GM18873 (cell line): ENCODE data around the gene STARD13.
"Not testable (repeated sequence)": the region's sequence is repeated elsewhere in the genome, so short reads cannot be mapped to it uniquely, and the experiment has no call there.

ENCODE experiments used
- ATAC-seq: cut with Tn5 transposase; IDR thresholded peaks from one replicate; pipeline ENCODE4 v1.9.1; 2021; ENCODE audit warnings: mild to moderate bottlenecking, moderate library complexity, moderate number of reproducible peaks; ENCODE audit not compliant: unreplicated experiment, low FRiP score

STARD13 gene

DNA sequence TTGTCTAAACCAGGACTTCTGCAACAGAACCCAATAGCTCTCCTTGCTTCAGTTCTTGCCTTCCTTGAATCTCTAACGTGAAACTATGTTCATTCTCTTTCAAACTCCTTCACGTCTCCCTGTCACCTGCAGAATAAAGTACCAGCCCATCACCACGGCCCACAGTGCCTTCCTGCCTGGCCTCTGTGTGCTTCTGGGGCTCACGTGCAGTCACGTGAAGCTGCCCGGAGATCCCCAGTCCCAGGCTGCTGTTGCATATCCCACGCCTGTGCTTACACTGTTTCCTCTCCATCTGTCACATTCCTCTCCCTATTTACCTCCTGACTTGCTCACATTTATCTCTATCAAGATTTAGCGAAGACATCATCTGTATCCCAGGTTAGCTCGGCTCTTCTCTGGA, 102.8 kb downstream of the STARD13 start:
- no peak for ATAC-seq

DNA sequence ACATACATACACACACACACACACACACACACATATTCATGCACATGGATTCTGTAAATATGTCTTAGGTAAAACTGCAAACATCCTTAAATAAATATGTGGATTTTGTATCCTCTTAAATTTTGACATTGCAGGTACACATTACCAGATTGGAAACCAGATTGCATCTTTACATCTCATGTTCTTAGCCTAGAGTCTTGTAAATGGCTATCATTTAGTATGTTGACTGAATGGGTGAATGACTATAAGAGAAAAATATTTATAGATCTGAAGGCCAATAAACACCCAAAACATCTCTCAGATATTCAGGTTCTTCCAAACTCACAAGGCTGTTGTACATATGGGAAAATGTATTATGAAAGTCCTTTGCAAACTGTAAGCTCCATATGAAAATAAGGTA, 104.3 kb downstream of the STARD13 start:
- no peak for ATAC-seq

DNA sequence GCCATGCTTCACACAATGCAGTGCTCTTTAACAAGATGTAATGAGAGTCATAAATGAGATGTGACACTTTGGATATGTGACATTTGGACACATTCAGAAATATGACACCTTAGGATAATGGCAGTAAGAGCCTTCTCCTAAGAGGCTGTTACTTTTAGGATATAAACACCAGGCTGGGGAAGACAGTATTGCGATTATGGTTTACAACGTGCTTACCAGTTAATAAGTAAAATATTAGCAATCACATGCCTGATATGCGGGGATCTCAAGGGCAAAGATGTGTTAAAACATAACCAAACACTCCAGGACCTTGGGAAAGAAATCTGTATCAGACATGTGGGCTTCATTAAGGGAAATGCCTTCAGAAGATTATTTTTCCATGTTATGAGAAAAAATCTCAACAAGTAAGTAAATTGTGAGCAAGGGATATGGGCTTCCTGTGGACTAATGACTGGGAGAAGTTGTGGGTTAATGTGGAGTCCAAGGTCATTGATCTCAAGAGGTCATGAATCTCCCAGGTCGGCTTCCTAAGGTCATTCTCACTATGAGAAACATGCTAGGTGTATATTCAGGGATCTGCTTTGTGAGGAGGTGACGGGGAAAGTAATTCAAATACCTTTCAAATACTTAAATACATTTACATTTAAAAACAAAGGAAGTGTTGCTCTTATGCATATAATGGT, 105.3 kb downstream of the STARD13 start:
- ATAC-seq: no peak

DNA sequence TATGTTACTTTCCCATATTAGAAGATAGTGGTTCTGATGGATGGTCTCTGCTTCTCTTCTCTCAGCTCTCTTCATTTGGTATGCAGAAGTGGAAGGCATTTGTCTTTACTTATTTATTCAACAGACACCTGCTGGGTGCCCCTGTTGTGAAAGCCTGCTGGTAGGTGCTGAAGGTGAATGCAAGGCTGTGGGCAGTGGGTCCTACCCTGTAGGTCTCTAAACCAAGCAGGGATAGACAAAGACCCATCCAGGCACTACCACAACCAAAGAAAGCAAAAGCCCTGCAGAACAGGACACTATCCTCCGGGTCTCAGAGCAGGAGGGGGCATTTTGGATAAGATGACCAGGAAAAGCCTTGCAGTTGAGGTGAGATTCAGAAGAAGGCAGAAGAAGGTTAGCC, 106.1 kb downstream of the STARD13 start:
- ATAC-seq: no peak

DNA sequence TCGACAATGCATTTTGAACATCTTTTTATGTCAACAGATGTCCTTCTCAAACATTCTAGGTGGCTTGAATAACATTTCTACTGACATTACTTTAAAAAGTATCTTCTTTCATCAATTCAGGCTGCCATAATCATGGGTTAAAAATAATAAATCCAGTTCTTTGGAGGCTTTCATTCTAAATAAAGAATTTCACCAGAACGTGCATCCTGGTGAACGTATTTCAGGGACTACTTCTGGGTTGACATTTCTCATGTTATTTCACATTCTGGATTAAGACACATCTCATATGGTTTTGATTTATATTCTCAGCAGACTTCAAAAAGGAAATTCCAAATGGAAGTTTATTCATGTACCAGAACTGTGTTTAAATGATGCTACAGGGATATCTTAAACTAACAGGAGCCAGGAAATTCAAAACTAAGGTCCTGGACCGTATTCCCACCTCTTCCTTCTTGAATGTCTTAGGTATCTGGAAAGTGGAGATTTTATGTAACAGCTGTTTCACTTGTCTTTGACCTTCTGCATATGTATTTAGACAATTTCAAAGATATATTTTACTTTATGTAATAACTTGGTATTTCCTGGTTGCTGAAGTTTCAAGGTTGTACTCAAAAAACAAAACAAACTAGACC, 107.2 kb downstream of the STARD13 start:
- ATAC-seq: no peak

DNA sequence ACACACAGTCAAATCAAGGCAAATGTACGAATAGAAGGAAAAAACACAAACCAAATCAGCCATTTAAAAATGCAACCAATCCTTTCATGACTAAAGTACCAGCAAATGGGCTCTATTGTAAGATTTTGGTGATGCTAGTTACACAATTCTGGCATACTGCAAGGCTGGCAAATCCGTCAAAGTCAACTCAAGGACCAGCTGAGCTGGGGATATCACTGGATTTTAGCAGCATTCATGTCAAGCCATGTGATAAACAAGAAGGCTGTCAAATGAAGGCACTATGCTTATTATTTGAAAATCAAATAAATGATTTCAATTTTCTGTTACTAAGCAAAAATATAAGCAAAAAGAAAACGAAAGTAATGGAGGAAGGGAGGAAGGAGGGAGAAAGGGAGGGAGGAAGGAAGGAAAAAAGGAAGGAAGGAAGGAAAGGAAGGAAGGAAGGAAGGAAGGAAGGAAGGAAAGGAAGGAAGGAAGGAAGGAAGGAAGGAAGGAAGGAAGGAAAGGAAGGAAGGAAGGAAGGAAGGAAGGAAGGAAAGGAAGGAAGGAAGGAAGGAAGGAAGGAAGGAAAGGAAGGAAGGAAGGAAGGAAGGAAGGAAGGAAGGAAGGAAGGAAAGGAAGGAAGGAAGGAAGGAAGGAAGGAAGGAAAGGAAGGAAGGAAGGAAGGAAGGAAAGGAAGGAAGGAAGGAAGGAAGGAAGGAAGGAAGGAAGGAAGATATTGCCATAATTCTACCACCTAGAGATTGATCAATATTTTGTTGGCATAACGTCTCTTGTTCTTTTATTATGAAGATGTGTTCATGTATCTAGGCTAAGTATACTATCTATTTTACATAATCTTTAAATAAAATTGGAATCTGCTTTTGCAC, 108.0 kb downstream of the STARD13 start:
- not testable (repeated sequence) for ATAC-seq

DNA sequence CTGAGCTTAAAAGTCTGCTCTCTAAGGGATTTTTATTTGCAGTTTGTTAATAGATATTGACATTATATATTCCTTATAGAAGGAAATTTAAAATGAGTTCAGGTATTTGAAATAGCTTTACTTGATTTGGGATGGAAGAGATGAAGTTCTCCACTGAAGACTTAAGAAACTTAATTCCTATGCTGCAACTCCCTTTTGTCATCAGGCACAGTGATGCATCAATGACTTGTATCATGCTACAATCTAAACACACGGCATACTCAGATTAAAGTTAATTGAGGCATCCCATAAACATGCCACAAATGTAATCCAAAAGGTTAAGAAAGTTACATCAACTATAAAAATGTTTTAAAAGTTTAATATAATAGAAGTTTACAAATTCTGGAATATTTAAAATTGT, 109.0 kb downstream of the STARD13 start:
- ATAC-seq: no peak

DNA sequence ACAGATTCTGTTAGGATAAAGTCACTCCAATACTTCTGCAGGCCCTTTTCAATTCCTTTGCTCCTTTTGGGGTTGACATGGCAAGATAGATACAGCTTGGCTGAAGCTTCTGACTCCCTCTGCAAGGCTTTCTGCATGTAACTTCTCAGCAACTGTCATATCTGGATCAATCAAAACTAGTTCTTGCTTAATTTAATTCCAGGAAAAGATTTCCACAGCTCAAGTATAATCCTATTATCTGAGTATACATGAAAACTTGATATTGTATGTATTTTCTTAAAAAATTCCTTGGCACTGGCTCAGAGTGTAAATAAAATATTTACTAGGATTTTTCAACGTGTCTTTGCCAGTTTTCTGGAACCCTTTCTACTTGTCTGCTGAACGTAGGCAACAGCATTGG, 109.6 kb downstream of the STARD13 start:
- no peak for ATAC-seq

DNA sequence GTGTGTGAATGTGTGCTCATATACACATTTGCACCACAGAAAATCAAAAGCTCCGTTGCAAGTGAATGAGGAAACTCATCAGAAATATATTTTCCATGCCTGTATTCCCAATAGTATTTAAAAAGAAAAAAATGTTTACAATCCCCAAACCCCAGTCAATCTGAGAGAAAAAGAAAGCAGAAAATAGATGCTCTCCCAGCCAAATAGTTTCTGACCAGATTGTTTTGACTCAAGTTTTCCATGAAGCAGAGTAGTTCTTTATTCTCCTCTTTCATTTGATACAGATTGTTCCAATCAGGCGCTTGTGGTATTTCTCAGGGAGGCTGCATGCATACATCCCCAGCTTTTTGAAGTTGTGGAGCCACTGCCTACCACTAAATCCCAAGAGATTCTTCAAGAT, 110.6 kb downstream of the STARD13 start:
- no peak for ATAC-seq

DNA sequence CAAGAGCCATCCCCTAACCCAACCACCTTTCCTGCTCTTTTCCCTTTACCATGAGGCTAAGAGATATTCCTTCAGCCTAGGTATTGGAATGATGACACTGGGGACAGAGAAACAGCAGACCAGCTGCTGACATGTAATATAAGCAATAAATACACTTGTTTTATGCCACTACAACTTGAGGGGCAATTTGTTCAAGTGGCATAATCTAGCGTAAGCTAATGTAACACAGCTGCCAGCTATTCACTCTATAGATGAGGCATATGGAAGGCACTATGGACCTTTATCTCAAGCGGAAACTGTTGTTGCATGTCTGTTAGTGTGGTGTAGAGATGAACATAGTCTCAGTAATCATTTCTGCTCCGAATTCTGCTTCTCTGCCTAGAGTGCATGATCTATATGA, 111.1 kb downstream of the STARD13 start:
- no peak for ATAC-seq

DNA sequence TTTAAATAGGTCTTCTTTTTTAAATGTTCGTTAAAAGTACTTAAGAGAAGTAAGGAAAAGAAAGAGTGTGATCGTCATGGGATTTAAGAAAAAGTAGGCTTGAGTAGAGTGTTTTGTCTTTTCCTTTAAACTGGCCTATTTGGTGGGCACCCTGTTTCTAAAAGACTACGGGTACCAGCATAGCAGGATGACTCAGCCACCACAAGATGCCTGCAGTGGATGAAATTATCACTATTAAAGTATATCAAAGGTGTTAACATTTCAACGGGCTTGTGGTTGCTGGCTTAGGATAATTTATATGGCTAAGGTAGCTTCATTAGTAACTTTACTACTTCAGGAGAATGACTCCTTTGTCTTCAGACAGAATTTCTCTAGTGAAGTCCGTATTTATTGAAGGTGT, 112.6 kb downstream of the STARD13 start:
- ATAC-seq: no peak

DNA sequence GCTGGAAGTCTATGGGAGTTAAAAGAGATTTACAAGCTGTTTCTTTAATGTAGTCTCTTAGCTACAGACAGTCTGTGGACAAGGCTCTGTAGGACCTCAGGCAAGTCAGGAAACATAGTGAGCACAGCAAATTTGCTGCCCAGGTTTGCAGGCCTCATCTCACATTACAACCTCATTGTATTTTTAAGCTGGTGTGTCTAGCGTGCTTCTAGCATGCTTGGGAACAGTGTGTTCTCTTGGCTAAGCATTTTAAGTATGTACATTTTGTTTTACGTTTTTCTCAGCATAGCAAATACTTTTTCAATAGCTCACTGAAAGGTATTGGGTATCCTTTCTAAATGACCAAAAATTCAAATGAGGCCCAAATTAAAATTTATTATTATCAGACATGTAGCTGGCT, 113.2 kb downstream of the STARD13 start:
- no peak for ATAC-seq

DNA sequence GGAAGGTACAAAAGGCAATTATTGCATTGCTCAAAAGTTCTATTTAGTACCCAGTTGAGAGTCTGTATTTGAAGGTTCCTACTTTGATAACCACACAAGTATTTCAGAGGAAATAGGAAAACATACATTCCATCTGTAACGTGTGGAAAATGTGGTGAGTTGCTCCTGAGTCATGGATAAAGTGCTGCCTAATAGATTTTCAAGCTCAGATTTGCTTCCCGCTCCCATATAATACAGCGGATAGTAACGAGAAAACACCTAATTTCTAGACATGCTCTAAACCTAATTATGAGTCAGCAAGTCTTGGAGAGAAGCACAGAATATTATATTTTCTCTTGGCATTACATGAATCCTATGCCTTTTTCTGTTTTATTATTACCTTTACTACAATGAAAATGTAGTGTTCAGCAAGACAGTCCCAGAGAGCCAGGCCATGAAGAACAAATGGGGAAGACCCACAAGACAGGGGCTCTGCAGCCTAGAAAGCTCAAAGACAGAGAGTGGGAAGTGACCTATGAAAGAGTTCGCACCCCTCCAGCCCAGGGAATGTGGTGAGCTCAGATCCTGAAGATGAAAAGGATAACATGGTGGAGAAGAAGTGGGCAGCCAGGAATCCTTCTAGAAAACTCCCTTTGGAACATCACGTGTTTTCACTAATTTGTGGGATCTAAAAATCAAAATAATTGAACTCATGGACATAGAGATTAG, 116.1 kb downstream of the STARD13 start:
- no peak for ATAC-seq

DNA sequence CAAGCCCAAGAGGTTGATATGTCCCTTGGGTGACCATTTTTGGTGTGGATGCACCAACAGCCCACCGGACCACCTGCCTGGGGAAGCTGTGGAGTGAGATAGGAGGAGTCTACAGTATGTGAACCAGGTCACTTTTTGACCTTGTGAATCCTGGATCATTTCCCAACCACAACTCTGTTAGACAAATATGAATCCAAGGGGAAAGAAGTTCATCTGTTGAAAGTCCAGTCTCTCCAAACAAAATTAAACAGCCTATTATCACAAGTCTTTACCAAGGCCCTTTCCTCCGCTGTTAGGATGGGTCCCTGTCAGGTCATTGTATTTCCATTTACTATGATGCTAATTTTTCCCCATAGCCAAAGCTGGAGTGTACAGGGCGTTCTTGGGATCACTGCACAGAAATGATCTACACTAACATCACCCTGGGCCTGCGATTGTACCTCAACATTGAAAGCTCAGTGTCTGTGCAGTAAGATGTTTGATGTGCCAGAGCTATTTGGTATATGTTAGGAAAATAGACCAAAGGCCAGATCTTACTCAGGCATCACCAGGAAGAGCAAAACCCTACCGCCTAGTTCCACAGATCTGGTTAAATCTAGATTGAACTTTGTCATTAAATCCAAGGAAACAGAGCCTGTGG, 117.1 kb downstream of the STARD13 start:
- ATAC-seq: no peak

DNA sequence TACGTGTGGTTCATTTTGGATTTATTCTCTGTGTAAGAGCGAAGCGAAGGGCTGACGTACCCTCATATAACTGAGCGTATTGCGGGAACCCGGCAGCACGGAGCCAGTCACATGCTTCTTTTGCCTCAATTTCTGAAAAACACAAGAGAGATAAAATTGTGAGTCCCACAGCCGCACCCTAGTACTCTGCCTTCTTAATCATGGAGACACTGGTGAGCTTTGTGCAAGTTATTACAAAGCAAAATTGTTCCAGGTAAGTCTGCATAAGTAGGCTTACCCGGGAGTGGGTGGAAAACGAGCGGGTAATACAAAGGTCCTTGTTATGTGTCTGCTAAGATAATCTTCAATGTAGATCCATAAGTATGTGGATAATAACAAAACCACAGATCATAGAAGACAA, 118.1 kb downstream of the STARD13 start:
- ATAC-seq: no peak

DNA sequence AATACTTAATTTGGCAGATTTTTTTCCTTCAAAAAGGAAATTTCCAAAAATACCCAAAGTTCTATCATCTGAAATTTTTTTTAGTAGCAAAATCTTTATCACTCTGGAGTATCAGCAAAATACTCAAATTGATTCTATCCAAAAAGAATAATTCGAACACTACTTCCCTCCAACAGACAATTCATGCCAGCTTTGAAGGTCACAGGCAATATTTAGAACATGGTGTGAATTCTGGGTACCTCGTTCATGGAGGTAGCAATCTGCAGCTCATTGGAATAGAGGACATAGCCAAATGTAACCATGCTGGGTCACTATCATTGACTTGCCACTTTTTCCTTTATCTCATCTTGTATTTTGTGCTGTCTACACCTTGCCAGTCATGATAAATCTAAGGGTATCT, 119.8 kb downstream of the STARD13 start:
- ATAC-seq: no peak

DNA sequence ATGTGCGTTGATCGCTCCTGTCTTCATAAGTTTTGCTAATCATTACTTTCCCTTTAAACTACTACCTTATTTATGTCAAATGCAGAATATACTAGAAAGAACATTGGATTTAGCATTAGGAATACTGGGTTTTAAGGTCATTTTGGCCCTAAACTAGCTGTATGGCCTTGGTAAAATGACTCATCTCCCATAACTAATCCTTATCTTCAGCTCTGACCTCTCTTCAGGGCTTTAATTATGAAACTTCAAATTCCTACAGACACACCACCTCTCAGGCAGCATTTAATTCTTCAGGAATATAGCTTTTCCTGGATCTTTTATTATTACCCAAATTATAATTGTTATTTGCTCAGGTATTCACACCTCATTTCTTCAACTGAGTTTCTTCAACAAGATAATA, 121.2 kb downstream of the STARD13 start:
- ATAC-seq: no peak

DNA sequence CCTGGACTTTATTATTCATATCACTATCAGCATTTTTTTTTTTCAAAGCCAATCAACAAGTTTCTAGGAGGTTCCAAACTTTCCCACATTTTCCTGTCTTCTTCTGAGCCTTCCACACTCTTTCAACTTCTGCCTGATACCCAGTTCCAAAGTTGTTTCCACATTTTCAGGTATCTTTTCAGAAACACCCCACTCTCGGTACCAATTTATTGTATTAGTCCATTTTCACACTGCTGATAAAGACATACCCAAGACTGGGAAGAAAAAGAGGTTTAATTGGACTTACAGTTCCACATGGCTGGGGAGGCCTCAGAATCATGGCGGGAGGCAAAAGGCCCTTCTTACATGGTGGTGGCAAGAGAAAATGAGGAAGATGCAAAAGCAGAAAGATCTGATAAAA, 122.8 kb downstream of the STARD13 start:
- ATAC-seq: not testable (repeated sequence)

DNA sequence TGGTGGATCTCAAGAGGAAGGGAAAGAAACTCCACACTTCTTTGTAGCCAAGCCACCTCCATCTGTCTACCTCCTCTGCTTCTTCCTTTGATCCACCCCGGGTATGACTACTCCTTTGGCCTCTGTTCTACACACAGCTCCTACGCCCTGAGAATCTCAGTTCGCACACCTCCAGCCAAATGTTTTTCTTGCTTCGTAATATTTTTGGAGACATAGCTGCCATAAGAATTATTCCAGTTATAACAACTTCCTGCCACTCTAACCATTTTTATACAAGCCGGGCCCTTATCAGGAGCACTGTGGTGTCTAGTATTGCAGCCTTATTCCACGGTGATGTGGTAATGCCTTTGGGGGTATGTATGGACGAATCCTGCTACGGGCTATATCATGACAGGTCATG, 126.7 kb downstream of the STARD13 start:
- ATAC-seq: no peak

DNA sequence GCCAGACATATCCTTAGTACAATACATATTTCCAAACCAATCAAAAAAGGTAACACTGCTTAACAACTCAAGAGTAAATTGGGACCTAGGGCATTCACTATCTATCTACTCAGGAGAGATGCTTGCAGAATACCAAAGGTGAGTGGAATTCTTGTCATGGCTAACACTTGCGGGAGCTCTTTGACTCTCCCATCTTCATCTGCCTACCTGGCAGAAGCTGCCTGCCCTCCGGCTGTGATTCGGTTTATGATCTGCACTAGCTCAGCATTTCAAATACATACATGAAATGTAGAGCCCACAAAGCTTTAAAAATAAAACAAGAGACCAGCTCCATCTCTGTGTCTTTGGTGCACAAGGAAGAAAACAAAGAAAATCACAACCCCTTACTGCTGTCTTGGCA, 127.3 kb downstream of the STARD13 start:
- ATAC-seq: no peak
